Cardiac fibroblast (primary cell): Measurements from ENCODE around the gene CENPQ.

Experiments
- DNase-seq, 2 donors: peaks; one replicate each; pipeline versions ENCODE4 v3.0.0 to v3.0.0-alpha.2; 2010; ENCODE audit warnings: low read depth in 2 of 2
- H3K4me3 ChIP-seq, 2 donors: replicated peaks in 1 of 2; 1 replicate in 1 of 2; 2 replicates in 1 of 2; pipeline ENCODE4 v1.5.1; 2011; ENCODE audit warnings: low read depth in 2 of 2, low read length in 2 of 2, mild to moderate bottlenecking in 2 of 2, moderate library complexity in 1 of 2
- CTCF ChIP-seq: IDR thresholded peaks from one replicate; pipeline ENCODE4 v1.5.1; 2011; ENCODE audit warnings: low read depth, mild to moderate bottlenecking, low read length, inconsistent platforms

CENPQ gene

GRCh38 chr6:49499623-49500022 is 36.5 kb downstream of the CENPQ start, which contains the start of gene GLYATL3:
Gene GLYATL3, plus strand, starts transcription at chr6:49499923. Its CDS starts 12,068 bp downstream, at chr6:49511991.
- no peak for TF ChIP-seq CTCF
- no peak for DNase-seq
- H3K4me3 ChIP-seq: no peak within 1 kb of the TSS

- TF ChIP-seq CTCF: no peak
These were observed 41.5 kb downstream of the CENPQ start for GRCh38 chr6:49504666-49505065.

GRCh38 chr6:49506569-49507111 is 43.5 kb downstream of the CENPQ start:
- no peak for TF ChIP-seq CTCF
- DNase-seq: no peak
- H3K4me3 ChIP-seq: no peak overlapping the region

More at GRCh38 chr6:49504666-49505065, 41.5 kb downstream of the CENPQ start:
- DNase-seq: no peak
- no peak overlapping the region for H3K4me3 ChIP-seq

- DNase-seq: no peak
- H3K4me3 ChIP-seq: no peak overlapping the region
- no peak for TF ChIP-seq CTCF
These were observed 46.2 kb downstream of the CENPQ start for GRCh38 chr6:49509342-49509741.

- no peak overlapping the region for H3K4me3 ChIP-seq
- peak in 1 of 2 donors; percentile 9 for DNase-seq
- no peak for TF ChIP-seq CTCF
These were observed 50.2 kb downstream of the CENPQ start for GRCh38 chr6:49513153-49513989.

GRCh38 chr6:49514571-49515484 is 51.7 kb downstream of the CENPQ start:
- no peak overlapping the region for H3K4me3 ChIP-seq
- DNase-seq: no peak
- no peak for TF ChIP-seq CTCF
